NCI-H526 treated with DMSO at 0.1 percent for 48 hours (cell line): ENCODE results near the gene MGLL.

ENCODE experiments used
- DNase-seq: peaks from one replicate; lab custom pipeline; 2025; lab: John Stamatoyannopoulos, UW

MGLL gene

DNA sequence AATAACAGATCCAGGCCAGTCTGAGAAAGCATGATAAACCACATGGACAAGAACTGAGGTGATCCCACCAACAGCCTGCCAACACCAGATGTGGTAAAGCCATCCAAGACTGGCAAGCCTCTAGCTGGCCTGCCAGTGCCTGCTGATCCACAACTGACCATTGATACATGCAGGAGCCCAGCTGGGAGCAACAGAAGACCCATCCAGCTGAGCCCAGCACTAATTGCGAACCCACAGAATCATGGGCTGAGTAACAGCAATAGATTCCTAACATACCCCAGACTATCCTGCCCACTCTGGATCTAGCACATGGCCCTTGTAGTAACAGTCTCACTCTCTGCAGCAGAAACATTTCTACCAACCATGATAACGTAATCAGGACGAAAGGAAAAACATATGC, 10.6 kb downstream of the MGLL start:
- no peak for DNase-seq

DNA sequence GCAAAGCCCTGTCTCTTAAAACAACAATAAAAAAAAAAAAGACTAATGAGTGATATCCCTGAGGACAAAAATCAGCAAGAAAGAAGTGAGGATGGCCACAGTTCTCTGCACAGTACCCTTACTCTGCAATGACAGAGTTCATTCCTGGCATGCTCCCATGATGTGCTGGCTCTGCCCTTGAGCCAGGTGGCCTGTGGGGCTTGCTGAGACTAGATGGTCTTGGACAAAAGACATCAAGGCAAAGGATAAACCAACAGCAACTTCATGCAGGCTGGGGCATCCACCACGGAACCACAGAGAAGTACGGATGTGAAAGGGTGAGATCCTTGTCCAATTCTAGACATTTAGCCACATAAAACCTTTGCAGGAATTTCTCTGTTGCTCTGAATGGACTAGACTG, 12.7 kb downstream of the MGLL start:
- DNase-seq = no peak

DNA sequence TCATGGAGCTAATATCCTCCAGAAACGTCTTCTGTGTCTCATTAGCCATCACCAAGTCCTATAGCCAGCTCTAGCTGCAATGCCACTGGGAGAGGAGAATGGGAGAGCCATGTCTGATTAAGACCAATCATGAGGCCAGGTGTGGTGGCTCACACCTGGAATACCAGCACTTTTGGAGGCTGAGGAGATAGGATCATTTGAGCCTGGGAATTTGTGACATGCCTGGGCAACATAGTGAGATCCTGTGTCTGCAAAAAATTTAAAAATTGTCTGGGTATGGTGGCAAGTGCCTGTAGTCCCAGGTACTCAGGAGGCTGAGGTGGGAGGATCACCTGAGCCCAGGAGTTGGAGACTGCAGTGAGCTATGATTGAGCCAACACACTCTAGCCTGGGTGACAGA, 13.1 kb downstream of the MGLL start:
- no peak for DNase-seq

- DNase-seq = no peak
Measured at GRCh38 chr3:127808197-127808596, 14.1 kb downstream of the MGLL start.

- no peak for DNase-seq
Measured at GRCh38 chr3:127805026-127805753, 17.1 kb downstream of the MGLL start.

DNA sequence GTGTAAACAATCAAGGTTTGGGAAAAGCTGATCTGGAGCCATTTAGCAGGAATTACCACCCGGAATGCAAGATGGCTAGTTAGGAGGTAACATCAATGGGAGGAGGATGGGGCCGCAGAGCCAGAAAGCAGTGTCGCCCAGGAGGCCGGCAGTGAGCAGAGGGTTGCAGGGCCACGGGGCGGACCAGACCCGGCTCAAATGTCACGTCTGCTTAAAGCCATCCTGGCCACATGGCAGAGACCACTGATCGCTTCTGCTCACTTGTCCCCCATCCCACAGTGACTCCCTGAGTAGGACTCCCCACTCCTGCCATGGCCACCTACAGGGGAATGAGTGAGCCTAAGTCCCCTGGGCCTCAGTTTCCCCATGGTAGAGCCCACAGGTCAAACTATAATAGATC, 18.2 kb downstream of the MGLL start:
- DNase-seq = no peak

- no peak for DNase-seq
Measured at GRCh38 chr3:127803619-127804018, 18.7 kb downstream of the MGLL start.

DNA sequence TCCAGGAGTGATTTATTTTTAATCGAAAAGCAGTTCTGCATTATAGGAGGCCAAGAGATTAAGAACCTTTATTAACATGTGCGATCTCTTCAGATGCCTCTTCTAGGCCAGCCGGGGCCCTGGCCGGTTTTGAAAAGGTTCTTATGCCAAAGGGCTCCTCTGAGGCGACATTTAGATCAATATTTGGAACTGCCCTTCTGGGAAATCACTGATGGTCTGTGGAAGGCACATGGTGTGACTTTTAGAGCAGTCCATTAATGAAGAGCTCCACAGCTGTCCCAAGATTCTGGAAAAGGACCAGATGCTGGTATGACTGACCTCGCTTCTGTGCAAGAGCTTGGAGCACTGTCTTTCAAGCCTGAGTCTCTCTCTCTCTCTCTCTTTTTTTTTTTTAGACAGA, 19.7 kb downstream of the MGLL start:
- DNase-seq = no peak

- no peak for DNase-seq
Measured at GRCh38 chr3:127801731-127802313, 20.5 kb downstream of the MGLL start.

- no peak for DNase-seq
Measured at GRCh38 chr3:127800508-127800907, 21.8 kb downstream of the MGLL start.

- DNase-seq = no peak
Measured at GRCh38 chr3:127799476-127800222, 22.7 kb downstream of the MGLL start.

DNA sequence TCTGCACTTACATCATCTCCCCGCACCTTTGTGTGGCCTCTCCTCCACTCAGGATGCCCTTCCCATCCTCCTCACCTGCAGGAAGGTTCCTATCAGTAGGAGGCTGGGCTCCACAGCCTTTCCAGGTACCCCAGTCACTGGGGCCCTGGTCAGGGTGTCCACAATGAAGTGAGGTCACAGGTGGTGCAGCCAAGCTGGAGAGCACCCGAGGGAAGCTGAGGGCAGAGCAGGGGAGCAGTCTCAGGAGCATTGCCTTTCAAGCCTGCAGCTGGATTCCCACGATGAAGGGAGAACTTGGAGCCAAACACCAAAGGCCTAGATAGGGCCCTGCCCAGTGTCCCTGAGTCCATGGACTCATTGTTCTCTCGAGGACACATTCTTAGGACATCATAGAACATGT, 23.6 kb downstream of the MGLL start:
- no peak for DNase-seq

DNA sequence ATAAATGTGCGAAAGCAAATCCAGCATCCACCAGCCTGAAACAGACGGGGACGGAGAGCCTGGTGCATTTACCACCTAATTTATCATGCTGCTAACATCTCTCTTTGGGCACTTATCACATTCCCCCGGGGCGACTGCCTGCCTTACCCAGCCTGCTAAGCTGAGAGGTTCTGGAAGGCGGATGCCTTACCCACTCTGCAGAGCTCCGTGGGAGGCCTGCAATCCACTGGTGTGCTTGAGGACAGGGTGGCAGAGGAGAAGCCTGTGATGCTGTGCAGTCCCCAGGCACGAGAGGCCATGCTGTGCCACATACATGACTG, 25.5 kb downstream of the MGLL start:
- no peak for DNase-seq

DNA sequence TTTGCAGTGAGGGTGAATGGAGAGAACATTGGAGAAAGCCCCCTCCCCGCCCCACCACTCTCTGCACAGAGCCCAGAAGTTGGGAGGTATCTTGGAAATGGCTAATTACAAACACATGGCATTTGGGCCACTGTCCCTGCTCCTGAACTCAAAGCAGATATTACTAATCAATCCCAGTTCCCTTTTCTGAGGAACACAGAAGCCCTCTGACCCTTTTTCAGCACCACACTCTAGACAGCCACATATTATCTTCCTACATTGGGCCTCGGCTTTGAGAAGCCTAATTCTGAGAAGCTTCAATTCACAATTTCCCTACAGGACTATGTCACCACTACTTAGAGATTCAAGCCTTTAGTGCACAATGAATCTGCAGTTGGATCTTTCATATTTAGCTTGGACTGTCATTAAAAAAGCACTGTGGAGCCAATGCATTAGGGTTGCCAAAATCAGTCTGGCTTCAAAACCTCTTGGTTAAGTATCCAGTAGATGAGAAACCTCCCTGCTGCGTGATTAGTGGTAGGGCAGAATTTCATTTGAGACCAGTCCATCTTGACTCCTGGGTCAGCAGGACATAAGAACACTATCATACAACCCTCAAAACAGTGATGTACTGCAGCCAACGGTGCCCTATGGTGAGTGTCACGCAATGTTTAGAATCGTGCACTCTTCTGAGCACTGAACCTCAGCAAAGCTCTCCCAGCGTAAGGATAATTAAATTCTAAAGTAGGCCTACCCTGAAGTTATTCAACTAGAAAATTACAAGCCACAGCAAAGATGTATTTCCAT, 26.1 kb downstream of the MGLL start:
- peak; percentile 94 for DNase-seq

DNA sequence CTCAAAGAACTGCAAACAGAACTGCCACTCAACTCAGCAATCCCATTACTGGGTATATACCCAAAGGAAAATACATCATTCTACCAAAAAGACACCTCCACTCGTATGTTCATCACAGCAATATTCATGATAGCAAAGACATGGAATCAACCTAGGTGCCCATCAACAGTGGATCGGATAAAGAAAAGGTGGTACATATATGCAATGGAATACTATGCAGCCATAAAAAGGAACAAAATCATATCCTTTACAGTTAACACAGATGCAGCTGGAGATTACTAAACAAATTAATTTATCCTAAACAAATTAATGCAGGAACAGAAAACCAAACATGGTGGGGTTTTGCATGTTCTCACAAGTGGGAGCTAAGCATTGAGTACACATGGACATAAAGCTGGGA, 27.3 kb downstream of the MGLL start:
- DNase-seq = no peak

DNA sequence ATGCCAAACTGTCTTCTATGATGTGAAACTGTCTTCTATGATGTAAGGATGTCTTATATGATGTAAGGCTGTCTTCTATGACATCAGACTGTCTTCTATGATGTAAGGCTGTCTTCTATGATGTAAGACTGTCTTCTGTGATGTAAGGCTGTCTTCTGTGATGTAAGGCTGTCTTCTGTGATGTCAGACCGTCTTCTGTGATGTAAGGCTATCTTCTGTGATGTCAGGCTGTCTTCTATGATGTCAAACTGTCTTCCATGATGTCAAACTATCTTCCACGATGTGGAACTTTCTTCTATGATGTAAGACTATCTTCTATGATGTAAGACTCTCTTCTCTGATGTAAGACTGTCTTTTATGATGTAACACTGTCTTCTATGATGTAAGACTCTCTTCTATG, 27.9 kb downstream of the MGLL start:
- no peak for DNase-seq

GRCh38 chr3:127792541-127793292, 29.6 kb downstream of the MGLL start:
- no peak for DNase-seq

DNA sequence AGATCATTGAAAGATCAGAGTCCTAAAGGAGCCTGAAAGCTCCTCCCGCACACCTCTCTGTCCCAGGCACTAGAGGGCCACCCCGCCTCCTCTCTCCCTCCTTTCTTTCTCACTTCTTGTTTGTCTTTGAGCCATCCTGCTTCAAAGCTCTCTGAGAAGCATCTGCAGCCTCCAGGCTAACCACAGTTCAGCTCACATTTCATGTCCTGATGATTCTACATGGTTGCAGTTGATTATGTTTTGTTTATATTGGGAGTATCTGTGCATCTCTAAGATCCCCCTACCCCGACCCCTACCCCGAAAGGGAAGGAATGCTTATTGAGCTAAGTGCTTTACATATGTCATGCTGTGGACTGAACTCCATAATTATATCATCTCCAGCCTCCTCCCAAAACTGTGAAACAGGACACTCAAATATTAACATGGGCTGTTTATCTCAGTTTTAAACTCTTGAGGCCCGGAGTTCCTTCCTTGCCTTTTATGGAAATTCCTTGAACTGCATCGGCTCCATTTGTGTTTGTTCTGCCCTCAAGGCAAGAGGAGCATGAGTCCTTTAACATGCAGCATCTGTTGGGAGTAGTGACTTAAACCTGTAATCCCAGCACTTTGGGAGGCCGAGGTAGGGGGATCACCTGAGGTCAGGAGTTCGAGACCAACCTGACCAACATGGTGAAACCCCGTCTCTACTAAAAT, 30.9 kb downstream of the MGLL start:
- peak; percentile 34 for DNase-seq

GRCh38 chr3:127790882-127791183, 31.5 kb downstream of the MGLL start:
- DNase-seq = no peak

DNA sequence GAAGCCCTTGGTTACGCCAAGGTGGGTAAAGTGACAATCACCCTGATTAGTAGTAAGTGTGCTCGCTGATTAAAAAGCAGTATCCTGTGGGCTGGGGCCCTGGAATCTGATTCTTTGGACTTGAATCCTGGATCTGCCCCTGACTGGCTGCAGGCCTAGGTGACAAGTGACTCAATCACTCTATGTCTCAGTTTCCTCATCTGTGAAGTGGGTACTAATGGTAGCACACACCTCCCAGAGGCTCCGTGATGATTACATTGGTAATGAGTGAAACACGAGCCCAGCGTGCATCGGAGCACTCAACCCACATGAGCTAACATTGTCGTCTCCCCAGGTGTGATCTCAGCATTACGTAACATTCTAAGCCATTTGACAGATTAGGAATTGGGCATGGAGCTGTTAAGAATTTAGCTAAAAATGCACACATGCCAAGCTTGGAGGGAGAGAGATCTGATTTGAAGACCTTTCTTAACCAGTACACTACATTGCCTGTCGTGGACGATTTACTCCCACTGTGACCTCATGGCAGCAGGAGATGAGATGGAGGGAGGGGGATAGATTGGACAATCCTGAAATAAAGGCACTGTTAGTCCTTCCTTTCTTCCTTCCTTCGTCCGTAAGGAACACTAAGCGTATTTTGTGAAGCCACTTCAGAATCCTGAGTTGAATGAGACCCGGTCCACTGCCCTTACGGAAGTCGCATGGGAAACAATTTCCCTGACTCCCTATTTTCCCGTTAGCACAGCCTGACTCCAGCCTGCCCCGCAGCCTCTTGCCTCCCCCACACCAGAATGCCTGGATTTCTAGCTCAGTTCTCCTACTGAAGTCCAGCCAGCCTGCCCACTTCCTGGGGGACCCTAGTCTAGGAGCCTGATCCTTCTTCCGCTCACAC, 32.1 kb downstream of the MGLL start:
- no peak for DNase-seq

DNA sequence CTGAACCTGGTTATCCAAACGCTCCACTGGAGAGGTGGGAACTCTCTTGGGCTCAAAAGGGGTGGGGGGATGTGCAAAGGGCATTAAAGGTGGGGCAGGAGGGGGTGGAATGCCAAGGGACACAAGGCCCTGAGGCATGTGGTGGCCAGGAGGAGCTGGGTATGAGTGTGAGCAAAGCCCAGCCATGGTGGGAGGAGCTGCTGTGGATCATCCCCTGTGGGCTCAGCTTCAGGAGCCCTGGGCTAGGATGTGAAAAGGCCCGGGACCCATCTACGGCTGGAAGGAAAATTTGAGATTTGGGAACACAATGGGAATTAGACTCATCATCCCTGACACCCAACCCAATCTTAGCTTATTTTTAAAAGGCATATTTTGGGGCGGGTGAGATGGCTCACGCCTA, 33.3 kb downstream of the MGLL start:
- no peak for DNase-seq
